NCI-H345 treated with DMSO at 0.1 percent for 48 hours (cell line): Measurements from ENCODE around the gene LAPTM5.

Source experiments
- DNase-seq: peaks from one replicate; lab custom pipeline; 2025; ENCODE audit not compliant: unreplicated experiment; lab: John Stamatoyannopoulos, UW

The LAPTM5 gene

DNA sequence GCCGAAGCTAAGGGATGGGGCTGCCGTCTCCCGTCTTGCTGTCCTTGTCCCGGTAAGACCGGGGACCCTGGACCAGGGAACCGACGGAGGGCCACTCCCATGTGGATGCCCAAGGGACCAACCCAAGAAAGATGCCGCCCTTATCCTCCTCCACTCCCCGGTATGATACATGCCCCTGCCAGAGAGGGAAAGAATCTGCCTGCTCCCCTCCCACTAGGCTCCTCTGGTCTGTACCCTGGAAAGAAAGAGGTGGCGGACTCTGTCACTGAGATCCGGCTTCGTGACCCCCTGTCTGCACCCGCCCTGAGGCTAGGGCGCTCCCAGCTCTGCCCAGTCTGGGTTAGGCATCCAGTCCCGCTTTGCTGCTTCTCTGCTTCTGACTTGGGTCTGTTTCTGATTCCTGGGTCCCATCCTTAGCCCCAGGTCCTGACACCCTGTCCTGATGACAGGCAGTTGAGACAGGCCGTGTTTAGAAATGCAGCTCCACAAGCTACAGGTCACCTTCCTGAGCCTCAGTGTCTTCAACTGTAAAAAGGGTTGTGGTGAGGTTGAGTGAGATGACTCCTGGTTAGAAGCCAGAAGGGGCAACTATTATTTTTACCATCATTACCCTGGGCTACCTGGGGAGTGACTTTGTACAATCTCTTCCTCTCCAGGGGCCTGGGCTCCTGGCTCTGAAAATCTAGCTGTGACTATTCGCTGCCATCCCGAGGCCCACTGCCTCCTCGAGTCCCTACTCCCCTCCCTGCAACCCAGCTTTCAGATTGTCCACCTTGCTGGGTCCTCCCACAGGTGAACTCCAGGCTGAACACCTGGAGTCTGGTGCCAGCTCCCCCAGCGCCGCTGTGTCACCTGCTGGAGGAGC, 37.9 kb downstream of the LAPTM5 start:
- no peak for DNase-seq

DNA sequence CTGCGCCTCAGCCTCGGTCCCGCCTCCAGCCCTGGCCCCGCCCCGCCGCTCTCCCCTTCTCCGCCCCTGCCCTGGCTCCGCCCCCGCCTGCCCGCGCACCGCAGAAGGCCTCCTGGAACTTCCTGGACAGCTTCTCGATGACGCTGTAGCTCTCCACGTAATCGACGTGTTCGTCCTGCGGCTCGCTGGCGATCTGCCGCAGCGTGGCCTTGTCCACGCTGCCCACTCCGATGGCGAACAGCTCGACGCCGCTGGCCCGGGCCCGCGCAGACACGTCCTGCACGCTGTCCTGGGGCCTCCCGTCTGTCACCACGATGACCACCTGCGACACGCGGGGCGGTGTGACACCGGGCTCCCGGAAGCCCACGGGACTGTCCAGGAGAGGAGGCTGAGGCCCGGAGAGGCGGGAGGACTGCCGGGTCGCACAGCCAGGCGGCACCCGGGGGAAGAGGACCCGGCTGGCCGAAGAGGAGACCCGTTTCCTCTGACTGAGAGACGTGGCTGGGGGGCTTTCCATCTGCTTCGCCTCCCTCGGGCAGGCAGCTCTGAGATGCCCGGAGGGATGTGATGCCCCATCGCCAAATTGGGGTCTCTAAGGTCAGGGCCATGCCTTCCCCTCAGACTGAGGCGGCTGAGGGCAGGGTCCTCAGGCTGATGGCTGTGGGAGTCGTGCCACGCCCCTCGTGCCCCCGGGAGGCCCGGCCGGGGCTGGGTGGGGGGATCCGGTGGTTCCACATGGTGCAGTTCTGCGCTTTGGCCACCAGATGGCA, 38.8 kb downstream of the LAPTM5 start:
- peak; percentile 91 for DNase-seq

DNA sequence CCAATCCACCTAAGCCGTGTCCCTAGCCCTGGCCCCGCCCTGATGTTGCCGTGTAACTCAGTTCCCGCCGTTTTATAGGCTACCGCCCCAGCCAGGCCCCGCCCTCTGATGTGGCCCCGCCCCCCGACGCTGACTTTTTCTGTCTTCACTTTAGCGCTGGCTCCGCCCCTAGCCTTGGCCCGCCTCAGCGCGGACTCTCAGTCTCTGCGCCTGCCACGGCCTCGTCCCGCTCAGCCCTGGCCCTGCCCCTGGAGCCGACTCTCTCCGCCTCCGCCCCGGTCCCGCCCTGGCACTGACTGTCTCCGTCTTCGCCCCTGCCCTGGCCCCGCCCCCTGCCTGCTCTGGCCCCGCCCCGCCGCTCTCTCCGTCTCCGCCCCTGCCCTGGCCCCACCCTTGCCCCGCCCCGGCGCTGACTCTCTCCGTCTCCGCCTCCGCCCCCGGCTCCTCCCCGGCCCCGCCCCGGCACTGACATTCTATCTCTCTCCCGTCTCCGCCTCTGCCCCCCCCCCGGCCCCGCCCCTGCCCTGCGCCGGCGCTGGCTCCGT, 39.4 kb downstream of the LAPTM5 start:
- DNase-seq = peak; percentile 100

DNA sequence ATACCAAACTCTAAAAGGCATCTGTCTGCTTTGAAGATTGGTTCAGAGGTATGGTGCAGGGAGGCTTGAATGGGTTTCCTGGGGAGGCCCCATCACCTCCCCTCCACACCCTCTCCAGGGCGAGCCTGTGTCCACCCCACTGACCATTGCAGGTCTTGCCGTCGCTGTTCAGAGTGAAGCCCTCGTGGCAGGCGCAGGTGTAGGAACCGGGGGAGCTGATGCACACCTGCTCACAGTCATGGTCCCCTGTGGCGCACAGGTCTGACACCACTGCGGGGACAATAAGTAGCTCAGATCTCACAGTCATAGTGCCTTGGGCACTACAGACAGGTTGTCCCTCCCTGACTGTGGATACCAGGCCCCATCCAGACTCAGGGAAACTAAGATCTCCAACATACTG, 40.9 kb downstream of the LAPTM5 start:
- no peak for DNase-seq

DNA sequence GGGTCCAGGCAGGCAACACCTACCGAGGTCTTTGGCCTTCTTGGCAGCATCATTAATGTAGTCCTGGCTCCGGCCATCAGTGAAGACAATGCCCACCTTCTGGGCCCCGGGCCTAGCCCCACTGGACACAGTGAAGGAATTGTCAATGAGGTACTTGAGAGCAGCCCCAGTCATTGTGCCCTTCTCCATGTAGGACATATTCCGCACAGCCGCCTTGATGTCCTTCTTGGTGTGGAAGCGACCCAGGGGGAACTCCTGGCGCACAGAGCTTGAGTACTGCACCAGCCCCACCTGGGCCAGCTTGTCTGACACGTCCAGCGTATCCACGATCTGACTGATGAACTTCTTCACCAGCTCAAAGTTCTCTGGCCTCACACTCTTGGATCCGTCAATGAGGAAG, 41.7 kb downstream of the LAPTM5 start:
- no peak for DNase-seq

DNA sequence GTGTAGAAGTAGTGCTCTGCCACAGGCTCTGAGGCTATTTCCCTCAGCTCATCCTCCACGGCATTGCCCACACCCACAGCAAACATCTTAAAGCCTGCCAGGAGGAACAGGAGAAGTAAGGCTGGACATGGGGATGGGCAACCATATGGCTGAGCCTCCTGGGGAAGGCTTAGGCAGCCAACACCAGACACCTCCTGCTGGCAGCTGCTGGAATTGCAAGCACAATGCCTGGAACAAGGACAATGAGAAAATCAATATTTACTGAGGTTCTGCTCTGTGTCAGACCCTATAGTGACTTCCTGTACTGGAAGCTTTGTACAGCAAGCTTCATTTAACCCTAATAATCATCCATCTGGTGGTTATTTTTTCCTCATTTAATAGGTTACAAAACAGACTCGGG, 42.4 kb downstream of the LAPTM5 start:
- no peak for DNase-seq

DNA sequence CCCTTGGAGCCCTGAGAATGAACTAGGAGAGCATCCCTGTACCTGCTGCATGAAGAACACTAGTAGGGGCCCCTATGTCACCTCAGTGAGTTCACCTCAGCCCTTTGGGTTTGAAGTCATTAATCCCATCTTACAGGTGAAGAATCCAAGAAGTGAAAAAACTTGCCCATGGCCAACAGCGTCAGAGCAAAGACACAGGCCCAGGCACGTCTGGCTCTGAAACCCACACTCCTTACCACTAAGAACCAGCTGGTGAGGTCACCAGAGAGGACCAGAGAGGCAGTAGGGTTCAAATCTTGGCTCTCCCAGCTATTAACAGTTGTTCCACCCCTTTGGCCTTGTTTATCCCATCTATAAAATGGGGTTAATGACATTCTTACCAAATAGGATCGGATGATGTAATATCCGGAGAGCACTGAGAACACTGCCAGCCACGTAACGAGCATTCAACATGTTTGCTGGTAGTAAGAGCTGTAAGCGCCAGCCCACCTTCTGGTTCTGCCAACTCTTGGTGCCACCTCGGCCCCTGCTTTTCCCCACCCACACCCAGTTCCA, 43.0 kb downstream of the LAPTM5 start:
- no peak for DNase-seq

DNA sequence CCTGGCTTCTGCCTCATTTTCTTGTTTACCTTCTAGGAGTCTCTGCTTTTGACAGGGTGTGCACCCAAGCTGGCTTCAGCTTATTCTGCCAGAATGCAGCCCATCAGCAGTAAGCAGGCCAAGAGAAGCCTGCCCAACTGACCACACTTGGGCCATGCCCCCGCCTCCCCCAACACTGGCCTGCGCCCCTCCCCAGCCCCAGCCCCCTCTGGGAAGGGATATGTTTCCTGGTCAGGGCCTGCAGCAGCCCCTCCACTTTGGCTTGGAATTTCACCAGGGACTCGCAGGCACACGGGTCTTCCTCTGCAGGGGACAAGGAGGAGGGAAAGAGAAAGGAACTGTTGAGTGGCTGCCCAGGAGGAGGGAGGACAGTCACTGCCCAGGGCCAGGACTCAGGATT, 43.5 kb downstream of the LAPTM5 start:
- no peak for DNase-seq

DNA sequence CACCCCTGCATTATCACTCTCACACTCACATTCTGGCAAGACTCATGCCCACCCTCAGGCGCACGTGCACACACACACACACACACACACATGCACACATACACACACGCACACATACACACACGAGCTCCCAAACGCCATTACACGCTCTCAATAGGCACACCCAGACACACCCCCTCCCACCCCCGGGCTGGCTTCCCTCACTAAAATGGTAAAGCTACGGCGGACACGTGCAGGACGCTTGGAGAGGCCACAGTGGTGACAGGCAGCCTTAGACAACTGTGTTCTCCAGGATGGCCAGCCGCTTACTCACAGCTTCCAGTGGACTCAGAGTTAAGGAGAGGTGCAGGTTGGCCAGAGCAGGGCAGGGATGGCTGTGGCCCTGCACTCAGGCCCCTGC, 44.3 kb downstream of the LAPTM5 start:
- DNase-seq = no peak

DNA sequence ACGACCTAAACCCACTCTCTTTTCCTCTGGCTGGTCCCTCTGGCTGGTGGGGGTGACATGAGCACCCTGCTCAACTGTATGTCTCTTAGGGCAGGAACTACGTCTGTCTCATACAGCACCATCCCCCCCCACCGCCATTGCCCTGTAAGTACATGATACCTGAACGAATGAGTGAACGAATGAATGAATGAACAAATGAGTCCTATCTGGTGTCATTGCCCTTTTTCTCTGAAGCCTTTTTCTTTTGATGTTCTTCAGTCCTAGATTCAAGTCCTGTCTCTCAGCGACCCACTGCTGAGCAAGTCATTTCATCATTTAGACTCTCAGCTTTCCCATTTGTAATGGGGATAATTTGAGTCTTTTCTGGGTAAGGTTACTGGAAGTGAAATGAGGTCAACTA, 45.0 kb downstream of the LAPTM5 start:
- DNase-seq = no peak

DNA sequence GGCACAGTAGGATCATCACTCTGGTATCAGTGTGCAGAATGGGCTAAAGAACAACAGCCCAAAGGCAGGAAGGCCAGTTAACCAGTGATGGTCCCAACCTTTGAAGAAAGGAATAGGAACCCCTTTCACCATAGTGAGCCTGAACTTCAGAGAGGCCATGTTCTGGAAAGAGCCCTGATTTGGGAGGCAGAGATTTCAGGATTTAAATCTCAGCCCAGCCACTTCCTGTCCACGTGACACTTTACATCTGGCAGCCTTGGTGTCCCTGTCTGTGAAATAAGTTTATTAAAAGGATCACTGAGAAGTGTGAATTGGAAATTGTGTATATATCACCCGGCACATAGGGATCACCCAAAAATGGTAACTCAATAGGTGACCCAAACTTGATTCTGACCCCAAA, 47.2 kb downstream of the LAPTM5 start:
- no peak for DNase-seq

DNA sequence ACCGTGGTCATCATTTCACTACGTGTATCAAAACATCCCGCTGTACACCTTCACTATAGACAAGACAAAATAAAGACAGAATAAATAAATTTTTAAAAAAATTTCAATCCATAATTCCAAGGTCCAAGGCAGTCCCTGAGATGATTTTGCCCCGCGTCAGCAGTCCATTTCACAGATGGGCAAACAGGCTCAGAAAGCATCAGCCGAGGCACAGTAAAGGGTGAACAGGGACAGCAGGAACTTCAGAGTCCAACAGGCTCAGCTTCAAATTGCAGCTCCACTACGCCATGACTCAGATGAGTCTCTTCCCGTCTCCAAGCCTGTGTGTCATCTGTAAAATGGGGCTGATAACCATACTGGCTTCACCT, 49.2 kb downstream of the LAPTM5 start:
- no peak for DNase-seq

DNA sequence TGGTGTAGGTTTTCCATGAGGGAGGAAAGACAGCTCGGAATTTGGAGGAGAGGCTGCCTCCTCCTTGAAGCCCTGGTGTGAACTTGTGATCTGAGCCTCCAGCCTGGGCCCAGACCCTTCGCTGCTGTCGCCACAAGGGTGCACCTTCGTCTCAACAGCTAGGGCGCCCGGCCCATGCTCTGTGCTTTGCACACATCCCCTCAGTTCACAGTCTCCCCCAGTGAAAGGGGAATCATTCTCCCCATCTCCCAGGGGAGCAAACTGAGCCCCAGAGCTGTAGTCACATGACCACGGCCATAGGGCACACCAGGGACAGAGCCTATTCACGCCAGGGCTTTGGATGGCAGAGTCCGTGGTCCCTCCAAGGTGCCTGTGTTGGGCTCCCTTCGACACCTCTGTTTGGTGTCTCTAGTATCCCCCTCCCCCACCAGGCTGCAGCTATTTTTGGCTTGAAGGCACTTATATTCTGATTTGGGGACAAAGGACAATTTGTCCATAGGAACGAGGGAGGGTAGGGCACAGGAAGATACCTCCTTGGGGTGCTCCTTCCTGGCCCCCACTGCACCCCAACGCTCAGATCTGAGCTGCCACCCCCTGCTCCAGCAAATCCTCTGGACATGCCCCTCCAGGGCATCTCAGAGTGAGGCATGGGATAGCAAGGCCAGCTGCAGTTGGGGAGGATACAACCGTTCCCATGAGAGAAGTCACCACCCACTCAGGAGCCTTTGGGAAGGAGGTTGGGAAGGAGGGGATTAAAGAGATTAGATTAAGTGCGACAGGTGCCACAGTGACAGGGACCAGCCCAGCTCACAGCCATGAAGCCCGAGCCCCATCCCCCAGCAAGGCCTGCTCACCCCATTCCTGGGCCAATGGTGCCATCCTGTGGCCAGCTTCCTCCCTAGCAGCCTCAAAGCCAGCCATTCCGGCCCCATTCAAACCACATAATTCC, 49.9 kb downstream of the LAPTM5 start:
- DNase-seq = peak; percentile 78

DNA sequence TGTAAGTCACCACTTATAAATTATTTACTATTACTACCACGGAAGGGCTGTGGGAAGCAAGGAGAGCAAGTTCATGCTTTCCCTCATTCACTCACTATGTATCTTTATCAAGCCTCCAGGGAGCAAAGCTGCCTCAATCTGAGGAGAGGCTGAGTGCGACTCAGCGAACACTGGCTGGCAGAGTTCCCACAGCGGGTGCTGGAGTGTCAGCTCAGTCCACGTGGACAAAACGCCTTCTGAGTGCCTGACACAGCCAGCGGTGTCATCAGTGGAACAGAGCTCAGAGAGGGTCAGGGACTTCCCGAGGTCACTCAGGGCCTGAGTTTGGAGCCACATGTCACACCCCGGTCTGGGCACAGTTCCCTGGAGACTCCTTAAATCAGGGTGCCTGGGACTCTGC, 51.0 kb downstream of the LAPTM5 start:
- DNase-seq = peak; percentile 24

DNA sequence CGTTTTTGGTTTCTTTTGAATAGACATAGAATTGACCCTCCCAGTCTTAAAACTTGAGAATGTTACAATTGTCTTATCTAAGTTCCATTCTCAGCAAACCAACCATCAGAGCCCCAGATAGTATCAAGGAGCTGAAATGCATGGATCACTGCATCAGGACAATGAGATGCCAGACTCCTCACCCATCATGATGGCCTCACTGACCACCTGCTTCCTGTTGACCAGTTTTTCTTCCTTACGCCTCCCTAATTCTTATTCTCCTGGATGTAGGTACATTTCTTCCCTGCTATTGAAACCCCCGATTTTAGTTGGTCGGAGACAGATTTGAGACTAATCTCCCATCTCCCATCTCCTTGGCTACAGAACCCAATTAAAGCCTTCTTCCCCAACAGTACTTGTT, 51.9 kb downstream of the LAPTM5 start:
- DNase-seq = no peak

DNA sequence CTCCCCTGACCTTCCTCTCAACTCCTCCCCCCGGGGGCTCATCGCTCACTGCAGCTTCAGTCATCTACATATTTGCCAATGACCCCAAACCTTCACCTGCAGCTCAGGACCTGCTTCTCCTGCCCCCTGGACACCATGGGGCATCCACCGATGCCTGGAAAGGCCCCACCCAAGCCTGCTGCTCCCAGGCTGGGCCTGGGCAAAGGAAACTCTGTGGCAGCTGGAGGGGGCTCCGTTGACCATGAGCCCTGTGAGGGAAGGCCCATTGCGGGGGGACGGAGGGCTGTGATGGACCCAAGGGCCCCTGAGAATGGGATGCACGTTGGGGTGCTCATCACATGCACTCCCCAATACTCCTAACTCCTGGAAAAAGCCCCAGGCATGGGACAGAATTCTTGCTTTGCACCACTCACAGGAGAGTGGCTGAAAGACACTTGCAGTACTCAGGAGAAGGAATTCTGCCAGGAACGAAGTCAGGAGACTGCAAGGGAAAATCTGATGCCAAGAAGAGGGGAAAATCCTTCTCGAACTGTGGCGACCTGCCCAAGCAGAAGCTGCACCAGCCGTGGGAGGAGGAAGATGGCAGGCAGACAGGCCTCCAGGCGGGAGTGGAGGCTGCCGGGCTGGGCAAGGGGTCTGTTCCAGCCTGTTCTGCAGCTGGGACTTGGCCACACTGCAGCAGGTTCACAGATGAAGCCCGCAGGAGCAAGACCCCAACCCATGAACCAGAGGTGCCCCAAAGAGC, 52.6 kb downstream of the LAPTM5 start:
- no peak for DNase-seq

DNA sequence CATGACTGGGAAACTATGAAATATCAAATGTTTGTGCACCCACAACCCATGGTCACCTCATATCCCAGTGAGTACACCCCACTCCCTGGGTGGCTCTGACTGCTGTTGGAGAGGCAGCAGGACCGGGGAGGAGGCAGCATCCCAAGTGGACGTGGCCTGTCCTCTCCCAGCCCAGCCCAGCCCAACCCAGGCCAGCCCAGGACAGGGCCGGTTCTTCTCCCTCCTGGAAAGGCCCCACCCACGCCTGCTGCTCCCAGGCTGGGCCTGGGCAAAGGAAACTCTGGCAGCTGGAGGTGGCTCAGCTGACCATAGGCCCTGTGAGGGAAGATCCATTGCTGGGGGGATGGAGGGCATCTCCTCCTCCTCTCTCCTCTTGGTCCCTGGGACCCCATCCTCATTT, 53.3 kb downstream of the LAPTM5 start:
- DNase-seq = no peak

DNA sequence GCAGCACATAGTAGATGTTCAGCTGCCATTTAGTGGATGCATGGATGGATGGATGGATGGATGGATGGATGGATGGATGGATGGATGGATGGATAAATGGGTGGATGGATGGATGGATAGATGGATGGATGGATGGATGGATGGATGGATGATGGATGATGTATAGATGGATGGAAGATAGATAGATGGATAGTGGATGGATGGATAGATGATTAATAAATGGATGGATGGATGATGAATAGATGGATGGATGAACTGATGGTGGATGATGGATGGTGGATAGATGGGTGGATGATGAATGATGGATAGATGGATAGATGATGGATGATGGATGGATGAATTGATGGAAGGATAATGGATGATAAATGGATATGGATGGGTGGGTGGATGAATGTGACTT, 54.8 kb downstream of the LAPTM5 start:
- no peak for DNase-seq

DNA sequence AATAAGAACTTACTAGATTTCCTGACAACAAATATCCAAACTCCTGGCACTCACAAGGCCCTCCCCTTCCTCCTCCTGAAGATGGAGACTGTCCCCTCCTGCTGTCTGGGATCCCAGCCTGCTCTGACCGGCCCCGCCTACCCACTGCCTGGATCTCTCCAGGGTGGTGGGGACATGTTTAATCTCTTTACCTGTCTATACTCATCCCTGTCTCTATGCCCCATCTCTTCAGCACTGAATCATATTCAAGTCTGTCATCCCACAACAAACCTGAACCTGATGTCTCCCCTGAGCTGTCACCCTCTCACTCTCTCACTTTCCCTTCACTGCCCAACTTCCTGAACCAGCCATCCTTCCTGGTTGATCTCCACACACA, 56.3 kb downstream of the LAPTM5 start:
- DNase-seq = no peak
